ENCODE results near the gene FCER1A. TPM values are rescaled to one million over a fixed set of nuclear protein-coding genes. Genes with fewer than 3 reads are reported as not detected.
"Not testable (repeated sequence)": the region's sequence is repeated elsewhere in the genome, so short reads cannot be mapped to it uniquely, and the experiment has no call there.

The FCER1A gene
- total RNA-seq, 1 donor: not detected

- TF ChIP-seq CTCF (IDR thresholded peaks at IDR 0.05; ENCODE audit: insufficient read depth, low read depth, low read length): no peak
- no peak overlapping the region for H3K4me3 ChIP-seq (ENCODE audit: low read depth, low read length)
- DNase-seq (ENCODE audit: low read depth): no peak
Measured at GRCh38 chr1:159342761-159343425, 40.8 kb downstream of the FCER1A start.

- not testable (repeated sequence) for DNase-seq (ENCODE audit: low read depth); H3K4me3 ChIP-seq (ENCODE audit: low read depth, low read length)
Measured at GRCh38 chr1:159349374-159349773, 47.2 kb downstream of the FCER1A start.

GRCh38 chr1:159352436-159352835 lies 50.3 kb downstream of the FCER1A start:
- TF ChIP-seq CTCF (IDR thresholded peaks at IDR 0.05; ENCODE audit: insufficient read depth, low read depth, low read length): no peak
- no peak overlapping the region for H3K4me3 ChIP-seq (ENCODE audit: low read depth, low read length)
- DNase-seq (ENCODE audit: low read depth): no peak

Other genes starting within 250 kb of the FCER1A start
- 0.32 TPM in 1 of 2 replicates, not detected in the other for gene AIM2, start 225.6 kb upstream of the FCER1A start, total RNA-seq
- not detected in 2 replicates for gene CADM3, start 130.7 kb upstream of the FCER1A start, total RNA-seq
- not detected in 2 replicates for gene ACKR1, start 97.5 kb upstream of the FCER1A start, total RNA-seq
- not detected in 2 replicates for gene OR10J4, start 129.9 kb downstream of the FCER1A start, total RNA-seq
- not detected in 2 replicates for gene OR10J1, start 137.4 kb downstream of the FCER1A start, total RNA-seq
- gene OR10J5, start 233.7 kb downstream of the FCER1A start, total RNA-seq: not detected in 2 replicates

Data from fibroblast of villous mesenchyme (primary cell).